OCI-LY1 (cell line): Measurements from ENCODE around the gene NCCRP1.

ENCODE experiments used
- H2AFZ ChIP-seq: fragments of 200-600 bp; sonication (generic), shearing (Covaris generic); 2 replicates; pipeline ENCODE4 v1.6.0; 2014; ENCODE audit warnings: antibody characterized with exemption, mild to moderate bottlenecking, low read length
- H3F3A ChIP-seq: fragments of 200-600 bp; sonication (generic), shearing (Covaris generic); 2 replicates; pipeline ENCODE4 v1.6.0; 2014; ENCODE audit warnings: mild to moderate bottlenecking, antibody characterized with exemption, low read length, moderate library complexity; ENCODE audit not compliant: insufficient read depth
- H3K27ac ChIP-seq: fragments of 200-600 bp; sonication (generic); 2 replicates; pipeline ENCODE4 v1.5.1; 2014; ENCODE audit warnings: low read length, mixed run types, mild to moderate bottlenecking, low read depth; ENCODE audit not compliant: poor library complexity, severe bottlenecking
- H3K27me3 ChIP-seq: fragments of 200-600 bp; sonication (generic); 2 replicates; pipeline ENCODE4 v1.6.0; 2014; ENCODE audit warnings: antibody characterized with exemption, mild to moderate bottlenecking, low read length, moderate library complexity; ENCODE audit not compliant: insufficient read depth
- H3K36me3 ChIP-seq: fragments of 200-600 bp; sonication (generic); 2 replicates; pipeline ENCODE4 v1.6.1; 2014; ENCODE audit warnings: mild to moderate bottlenecking, antibody characterized with exemption, low read length, moderate library complexity, mixed read lengths; ENCODE audit not compliant: insufficient read depth
- H3K4me1 ChIP-seq: fragments of 200-600 bp; sonication (generic); 2 replicates; pipeline ENCODE4 v1.5.1; 2014; ENCODE audit warnings: mild to moderate bottlenecking, low read length, moderate library complexity; ENCODE audit not compliant: insufficient read depth, severe bottlenecking
- H3K4me2 ChIP-seq: fragments of 200-600 bp; sonication (generic), shearing (Covaris generic); 2 replicates; pipeline ENCODE4 v1.6.1; 2014; ENCODE audit warnings: low read length
- H3K4me3 ChIP-seq: fragments of 200-600 bp; sonication (generic); 2 replicates; pipeline ENCODE4 v1.5.1; 2014; ENCODE audit warnings: low read length, low read depth, mild to moderate bottlenecking, mixed read lengths; ENCODE audit not compliant: poor library complexity, severe bottlenecking
- H3K79me2 ChIP-seq: fragments of 200-600 bp; shearing (Covaris generic); 2 replicates; pipeline ENCODE4 v1.6.1; 2016; ENCODE audit warnings: mixed run types, low read length, mixed read lengths; ENCODE audit not compliant: insufficient read depth
- H3K9ac ChIP-seq: fragments of 200-600 bp; sonication (generic), shearing (Covaris generic); 2 replicates; pipeline ENCODE4 v1.6.1; 2014; ENCODE audit warnings: mild to moderate bottlenecking, low read length, mixed read lengths
- H3K9me2 ChIP-seq: fragments of 200-600 bp; sonication (generic), shearing (Covaris generic); 2 replicates; pipeline ENCODE4 v1.6.1; 2014; ENCODE audit warnings: low read depth, mild to moderate bottlenecking, low read length, mixed read lengths
- H3K9me3 ChIP-seq: fragments of 200-600 bp; shearing (Covaris generic); 2 replicates; pipeline ENCODE4 v1.6.1; 2014; ENCODE audit warnings: low read length, mixed read lengths
- H4K20me1 ChIP-seq: fragments of 200-600 bp; sonication (generic), shearing (Covaris generic); 2 replicates; pipeline ENCODE4 v1.6.0; 2016; ENCODE audit warnings: mild to moderate bottlenecking, low read length; ENCODE audit not compliant: insufficient read depth
- EZH2 ChIP-seq: fragments of 200-600 bp; sonication (generic), shearing (Covaris generic); IDR thresholded peaks from 2 replicates; pipeline ENCODE4 v1.8.0; 2017; ENCODE audit warnings: borderline replicate concordance, mixed run types, mild to moderate bottlenecking, antibody characterized with exemption, low read length, moderate library complexity, mixed read lengths
- TF ChIP-seq, protein P1 (sequence below): fragments of 200-600 bp; sonication (generic), shearing (Covaris generic); IDR thresholded peaks from 2 replicates; pipeline ENCODE4 v1.5.1; 2017; ENCODE audit warnings: mild to moderate bottlenecking, antibody characterized with exemption, low read length, moderate library complexity, mixed read lengths

The NCCRP1 gene

DNA sequence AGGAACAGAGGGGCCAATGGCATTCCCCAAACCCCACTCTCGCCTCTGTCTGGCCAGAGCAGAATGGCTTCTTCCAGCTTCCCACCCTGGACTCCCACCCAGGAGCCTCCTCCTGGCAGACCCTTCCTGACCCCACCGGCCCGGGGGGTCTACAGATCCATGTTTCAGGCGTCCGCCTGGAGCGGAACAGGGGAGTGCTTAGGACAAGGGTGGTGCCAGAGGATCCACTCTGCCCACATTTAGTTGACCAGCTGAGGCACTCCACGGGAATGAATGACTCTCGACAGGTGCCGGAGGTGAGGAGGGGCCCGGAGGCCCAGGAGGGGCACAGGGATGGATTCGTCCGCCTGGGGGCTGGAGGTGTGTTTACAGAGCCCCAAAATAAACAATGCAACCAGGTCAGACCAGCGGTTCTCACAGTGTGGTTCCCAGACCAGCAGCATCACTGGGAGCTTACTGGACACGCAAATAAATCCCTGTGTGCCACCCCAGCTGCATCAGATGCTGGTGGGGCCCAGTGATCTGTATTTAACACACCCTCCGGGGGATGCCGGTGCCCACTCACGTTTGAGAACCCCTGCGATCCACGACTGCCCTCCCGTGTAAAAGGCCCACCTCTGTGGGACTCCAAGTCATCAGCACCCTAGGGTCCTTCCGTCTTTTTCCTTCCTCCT, 15.1 kb upstream of the NCCRP1 start:
- TF ChIP-seq, protein P1, sequence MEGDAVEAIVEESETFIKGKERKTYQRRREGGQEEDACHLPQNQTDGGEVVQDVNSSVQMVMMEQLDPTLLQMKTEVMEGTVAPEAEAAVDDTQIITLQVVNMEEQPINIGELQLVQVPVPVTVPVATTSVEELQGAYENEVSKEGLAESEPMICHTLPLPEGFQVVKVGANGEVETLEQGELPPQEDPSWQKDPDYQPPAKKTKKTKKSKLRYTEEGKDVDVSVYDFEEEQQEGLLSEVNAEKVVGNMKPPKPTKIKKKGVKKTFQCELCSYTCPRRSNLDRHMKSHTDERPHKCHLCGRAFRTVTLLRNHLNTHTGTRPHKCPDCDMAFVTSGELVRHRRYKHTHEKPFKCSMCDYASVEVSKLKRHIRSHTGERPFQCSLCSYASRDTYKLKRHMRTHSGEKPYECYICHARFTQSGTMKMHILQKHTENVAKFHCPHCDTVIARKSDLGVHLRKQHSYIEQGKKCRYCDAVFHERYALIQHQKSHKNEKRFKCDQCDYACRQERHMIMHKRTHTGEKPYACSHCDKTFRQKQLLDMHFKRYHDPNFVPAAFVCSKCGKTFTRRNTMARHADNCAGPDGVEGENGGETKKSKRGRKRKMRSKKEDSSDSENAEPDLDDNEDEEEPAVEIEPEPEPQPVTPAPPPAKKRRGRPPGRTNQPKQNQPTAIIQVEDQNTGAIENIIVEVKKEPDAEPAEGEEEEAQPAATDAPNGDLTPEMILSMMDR: no peak
- no peak for TF ChIP-seq EZH2
- no peaks in the 10 kb centered on the region; the same call in 1 of the 2 replicates for H3K36me3 ChIP-seq
- no peaks in the 10 kb centered on the region for H3F3A ChIP-seq
- no peaks in the 10 kb centered on the region for H3K27me3 ChIP-seq
- no peaks in the 10 kb centered on the region for H3K79me2 ChIP-seq
- no peaks in the 10 kb centered on the region for H3K9me3 ChIP-seq
- no peak overlapping the region for H3K4me3 ChIP-seq
- H3K27ac ChIP-seq: no peak overlapping the region
- no peak overlapping the region for H3K9ac ChIP-seq
- H3K4me1 ChIP-seq: no peaks in the 10 kb centered on the region
- no peaks in the 10 kb centered on the region for H3K9me2 ChIP-seq
- H4K20me1 ChIP-seq: no peaks in the 10 kb centered on the region
- H2AFZ ChIP-seq: no peak overlapping the region
- no peak overlapping the region for H3K4me2 ChIP-seq

DNA sequence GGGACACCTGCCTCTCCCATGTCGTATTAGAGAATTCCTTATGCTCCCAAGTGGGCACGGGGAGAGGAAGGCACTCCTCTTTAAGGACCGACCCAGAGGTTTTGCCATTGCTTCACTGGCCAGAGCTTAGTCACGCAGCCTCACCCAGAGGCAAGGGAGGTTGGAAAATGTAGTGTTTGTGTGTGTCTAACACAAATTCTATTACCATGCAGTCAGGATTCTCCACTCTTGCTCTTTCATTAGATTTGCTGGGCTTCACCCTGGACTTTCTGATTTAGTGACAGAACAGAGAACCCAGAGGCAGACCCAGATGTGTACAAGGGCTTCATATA, 14.6 kb upstream of the NCCRP1 start:
- Histone ChIP-seq H4K20me1 (no peaks in the 10 kb centered on the region), H3F3A (no peaks in the 10 kb centered on the region), H3K9me3 (no peaks in the 10 kb centered on the region), H2AFZ (no peak overlapping the region), H3K4me1 (no peaks in the 10 kb centered on the region), H3K9ac (no peak overlapping the region), H3K9me2 (no peaks in the 10 kb centered on the region), H3K27ac (no peak overlapping the region), H3K79me2 (no peaks in the 10 kb centered on the region), H3K4me3 (no peak overlapping the region), H3K4me2 (no peak overlapping the region), H3K36me3 (no peaks in the 10 kb centered on the region; the same call in 1 of the 2 replicates), H3K27me3 (no peaks in the 10 kb centered on the region)
- no peak for TF ChIP-seq EZH2
- TF ChIP-seq, protein P1: no peak

DNA sequence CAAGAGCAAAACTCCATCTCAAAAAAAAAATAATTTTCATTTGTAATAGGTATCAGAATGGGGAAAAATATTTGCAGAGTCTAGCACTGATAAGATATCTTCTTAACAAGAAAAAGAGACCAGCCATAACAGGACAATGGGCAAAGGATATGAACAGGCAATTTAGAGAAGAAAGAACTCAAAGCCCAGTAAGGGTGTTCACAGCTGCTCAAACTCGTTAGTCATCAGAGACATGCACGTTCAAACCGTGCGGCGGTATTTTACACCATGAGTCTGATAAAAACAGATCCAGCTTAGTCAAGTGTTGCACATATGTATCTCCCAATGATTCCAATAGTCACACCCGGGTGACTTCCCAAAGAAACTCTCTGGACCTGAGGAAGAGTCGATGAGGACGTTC, 13.7 kb upstream of the NCCRP1 start:
- Histone ChIP-seq H2AFZ (no peak overlapping the region), H3K4me2 (no peak overlapping the region), H3F3A (no peaks in the 10 kb centered on the region), H3K9me2 (no peaks in the 10 kb centered on the region), H3K4me3 (no peak overlapping the region), H3K9me3 (no peaks in the 10 kb centered on the region), H4K20me1 (no peaks in the 10 kb centered on the region), H3K79me2 (no peaks in the 10 kb centered on the region), H3K27ac (no peak overlapping the region), H3K36me3 (no peaks in the 10 kb centered on the region; the same call in 1 of the 2 replicates), H3K27me3 (no peaks in the 10 kb centered on the region), H3K9ac (no peak overlapping the region), H3K4me1 (no peaks in the 10 kb centered on the region)
- no peak for TF ChIP-seq EZH2
- TF ChIP-seq, protein P1: no peak
